K562 (cell line): Measurements from ENCODE around the gene ZBTB26. TPM values are rescaled to one million over a fixed set of nuclear protein-coding genes. Genes with fewer than 3 reads are reported as not detected.

ENCODE experiments used
- ATAC-seq: fragments of 200-7000 bp; cut with Tn5 transposase; 3 replicates; pipeline ENCODE4 v1.9.1; 2020; ENCODE audit warnings: moderate library complexity
- BruUV-seq: library from RNA; stranded (reverse); fragments of 400-500 nt; replicated peaks from 2 replicates; lab custom pipeline; 2021; lab: Mats Ljungman, UMichigan
- CTCF ChIA-PET: fragments of 300-600 bp; formaldehyde crosslinking; extraction: SDS; loops from one replicate; lab custom pipeline; 2021; ENCODE audit warnings: low intra/inter-chr PET ratio; lab: Yijun Ruan, JAX
- POLR2A ChIA-PET: fragments of 300-600, 350-650 bp; sonication (Branson Sonifier 250); formaldehyde crosslinking; extraction: SDS; loops from one replicate; lab custom pipeline; 2021; ENCODE audit warnings: antibody characterized with exemption, inconsistent platforms; lab: Yijun Ruan, JAX
- DNase-seq, 4 experiments: peaks; one replicate each; pipeline versions ENCODE4 v3.0.0 to v3.0.0-alpha.2; 2011 to 2018; ENCODE audit warnings: low spot score in 3 of 4, mixed read lengths in 3 of 4; ENCODE audit errors: extremely low read depth in 1 of 4
- FAIRE-seq: peaks from 2 replicates; lab custom pipeline; 2011; peaks lifted over from hg19 to GRCh38; lab: Jason Lieb, UNC
- H2AFZ ChIP-seq: 2 replicates; pipeline ENCODE4 v1.6.0; 2011; ENCODE audit warnings: low read depth, low read length, control low read depth, inconsistent platforms
- H3K27ac ChIP-seq: fragments of 200-600 bp; 3 replicates; pipeline ENCODE4 v1.8.0; 2011; ENCODE audit warnings: low read depth, mild to moderate bottlenecking, control low read depth, inconsistent platforms, low read length, moderate library complexity, mixed read lengths; ENCODE audit errors: extremely low read depth
- H3K27me3 ChIP-seq, 2 experiments: fragments of 300-600 bp in 1 of 2; 2 replicates in 1 of 2; 3 replicates in 1 of 2; pipeline versions ENCODE4 v1.6.0 to v1.8.0; 2011; ENCODE audit warnings: inconsistent platforms in 2 of 2, low read length in 2 of 2, mild to moderate bottlenecking in 1 of 2, mixed read lengths in 1 of 2, moderate library complexity in 1 of 2; ENCODE audit not compliant: control insufficient read depth in 2 of 2, insufficient read depth in 2 of 2
- H3K36me3 ChIP-seq: fragments of 300-600 bp; 3 replicates; pipeline ENCODE4 v1.8.0; 2011; ENCODE audit warnings: mild to moderate bottlenecking, low read length, inconsistent platforms; ENCODE audit not compliant: control insufficient read depth, insufficient read depth
- H3K4me1 ChIP-seq, 2 experiments: fragments of 200-600 bp in 1 of 2; replicated peaks in 1 of 2; 2 replicates in 1 of 2; 3 replicates in 1 of 2; pipeline versions ENCODE4 v1.5.1 to v1.8.0; 2011; ENCODE audit warnings: inconsistent platforms in 2 of 2, low read length in 2 of 2, mild to moderate bottlenecking in 1 of 2, mixed read lengths in 1 of 2, moderate library complexity in 1 of 2; ENCODE audit not compliant: control insufficient read depth in 2 of 2, insufficient read depth in 2 of 2
- H3K4me2 ChIP-seq: 2 replicates; pipeline ENCODE4 v1.6.1; 2011; ENCODE audit warnings: low read length, control low read depth, inconsistent platforms, mixed read lengths; ENCODE audit not compliant: insufficient read depth
- H3K4me3 ChIP-seq: fragments of 200-600 bp; sonication (generic), shearing (Covaris generic); 2 replicates; pipeline ENCODE4 v1.5.1; 2016; ENCODE audit warnings: control low read depth, inconsistent platforms
- H3K79me2 ChIP-seq: fragments of 200-600 bp; 3 replicates; pipeline ENCODE4 v1.8.0; 2011; ENCODE audit warnings: low read length, inconsistent platforms; ENCODE audit not compliant: control insufficient read depth, insufficient read depth
- H3K9ac ChIP-seq, 2 experiments: 2 replicates each; pipeline versions ENCODE4 v1.6.0 to v1.6.1; 2011; ENCODE audit warnings: low read depth in 2 of 2, low read length in 2 of 2, control low read depth in 1 of 2, inconsistent platforms in 1 of 2, mild to moderate bottlenecking in 1 of 2, mixed read lengths in 1 of 2; ENCODE audit not compliant: insufficient read depth in 1 of 2
- H3K9me1 ChIP-seq: one replicate; pipeline ENCODE4 v1.6.0; 2011; ENCODE audit warnings: inconsistent platforms, mild to moderate bottlenecking, low read length, moderate library complexity; ENCODE audit not compliant: control insufficient read depth, insufficient read depth
- H3K9me3 ChIP-seq: replicated peaks from 2 replicates; pipeline ENCODE4 v1.5.1; 2011; ENCODE audit warnings: low read depth, low read length, inconsistent platforms; ENCODE audit not compliant: control insufficient read depth, insufficient read depth
- H4K20me1 ChIP-seq: replicated peaks from 2 replicates; pipeline ENCODE4 v1.6.1; 2011; ENCODE audit warnings: low read length, inconsistent platforms, mixed read lengths; ENCODE audit not compliant: control insufficient read depth, insufficient read depth
- CBX2 ChIP-seq: fragments of 200-600 bp; sonication (generic); IDR thresholded peaks from one replicate; pipeline ENCODE4 v1.6.1; 2012; ENCODE audit warnings: mild to moderate bottlenecking, low read length, inconsistent platforms; ENCODE audit not compliant: insufficient read depth, poor library complexity, severe bottlenecking
- CREB1 ChIP-seq, 2 experiments: sonication (generic) in 1 of 2; formaldehyde crosslinking in 1 of 2; IDR thresholded peaks; 2 replicates each; pipeline versions ENCODE4 v1.6.1 to v1.8.0; 2012 to 2022; ENCODE audit warnings: inconsistent platforms in 1 of 2, mild to moderate bottlenecking in 1 of 2, missing genetic modification reagents in 1 of 2, moderate library complexity in 1 of 2
- ESRRA ChIP-seq: fragments of 450-650 bp; IDR thresholded peaks from 2 replicates; pipeline ENCODE4 v1.6.1; 2014; ENCODE audit warnings: low read depth, mild to moderate bottlenecking, moderate library complexity, borderline replicate concordance
- HDGF ChIP-seq: fragments of 450-650 bp; IDR thresholded peaks from 2 replicates; pipeline ENCODE4 v1.6.1; 2016
- ID3 ChIP-seq, 2 experiments: fragments of 250-450 bp in 1 of 2; fragments of 450-650 bp in 1 of 2; sonication (Bioruptor Pico) in 1 of 2; IDR thresholded peaks; 2 replicates each; pipeline versions ENCODE4 v1.6.1 to v1.8.0; 2016 to 2021; ENCODE audit warnings: mild to moderate bottlenecking in 2 of 2, moderate library complexity in 2 of 2, missing compliant biosample characterization in 1 of 2, missing genetic modification characterization in 1 of 2
- MCM5 ChIP-seq: fragments of 450-650 bp; IDR thresholded peaks from 2 replicates; pipeline ENCODE4 v1.6.1; 2016; ENCODE audit warnings: low read depth
- MEIS2 ChIP-seq: fragments of 450-650 bp; IDR thresholded peaks from 2 replicates; pipeline ENCODE4 v1.6.1; 2014; ENCODE audit warnings: mild to moderate bottlenecking; ENCODE audit not compliant: partially characterized antibody
- PRPF4 ChIP-seq: fragments of 200-400 bp; formaldehyde crosslinking; IDR thresholded peaks from one replicate; pipeline ENCODE4 v1.6.1; 2017; ENCODE audit warnings: low read length, low read depth, mild to moderate bottlenecking; ENCODE audit not compliant: insufficient read depth, poor library complexity, severe bottlenecking
- RBM34 ChIP-seq: fragments of 200-400 bp; formaldehyde crosslinking; IDR thresholded peaks from 2 replicates; pipeline ENCODE4 v1.6.1; 2018; ENCODE audit warnings: low read length, borderline replicate concordance; ENCODE audit not compliant: insufficient read depth
- in situ Hi-C: fragments of 300-500 bp; cut with MboI; formaldehyde crosslinking; loops from 4 replicates; pipeline ENCODE4 v1.15.0; 2018; ENCODE audit warnings: inconsistent platforms, mixed read lengths
- intact Hi-C: fragments of 100-400 bp; cut with micrococcal nuclease; formaldehyde crosslinking; loops from 2 replicates; pipeline ENCODE4 v1.14.2; 2022
- polyA plus RNA-seq, 8 experiments: library from polyadenylated mRNA; depleted of rRNA in 4 of 8; stranded (reverse) in 5 of 8; unstranded in 3 of 8; fragments of >200 nt; fragmentation: Nextera tagmentation in 2 of 8; fragmentation: Illumina TruSeq in 1 of 8; extraction: Ambion mirVana in 2 of 8; extraction: Trizol in 1 of 8; gene quantifications; 2 replicates each; pipeline versions ENCODE4 v1.2.1 to v1.2.3, GENCODE V29; 2011 to 2014; ENCODE audit warnings: inconsistent platforms in 1 of 8, missing spikeins in 1 of 8
- total RNA-seq, 7 experiments: library from RNA; depleted of rRNA in 6 of 7; stranded (reverse); fragments of >200 nt in 6 of 7; fragmentation: Illumina TruSeq in 2 of 7; extraction: Trizol in 2 of 7; gene quantifications; 2 replicates each; pipeline versions ENCODE4 v1.2.1 to v1.2.3, GENCODE V29; 2011 to 2021; ENCODE audit warnings: low replicate concordance in 1 of 7

Gene ZBTB26
- total and polyA plus RNA-seq, 9 of the 15 experiments (the other 6 are each of a cell fraction or from before 2014, with no cell fraction given): 2.4 to 20.7 (median 5.0) TPM

- Histone ChIP-seq H3K9ac (no peak overlapping the region), H3K4me3 (no peak overlapping the region), H2AFZ (no peak overlapping the region), H3K9me3 (no peaks in the 10 kb centered on the region), H3K4me1 (no peaks in the 10 kb centered on the region), H3K27me3 (no peaks in the 10 kb centered on the region), H3K27ac (no peak overlapping the region), H3K36me3 (no peaks in the 10 kb centered on the region), H4K20me1 (no peaks in the 10 kb centered on the region), H3K9me1 (no peaks in the 10 kb centered on the region), H3K4me2 (no peak overlapping the region), H3K79me2 (peaks cover 18% of the 10 kb centered on the region)
- TF ChIP-seq RBM34 (no peak), MEIS2 (no peak), PRPF4 (no peak), HDGF (no peak), CREB1 (IDR thresholded peaks at IDR 0.05) (no peak), CREB1 (CRISPR knock-in tag; IDR thresholded peaks at IDR 0.05) (no peak), CBX2 (no peak), MCM5 (no peak), ID3 (CRISPR knock-in tag; IDR thresholded peaks at IDR 0.05) (no peak), ID3 (tag; IDR thresholded peaks at IDR 0.05) (no peak), ESRRA (no peak)
- DNase-seq (no peak), ATAC-seq (no peak), FAIRE-seq (no peak)
- intact Hi-C loops (no loop called here), in situ Hi-C loops (no loop called here)
- no TSS peak for BruUV-seq
- ChIA-PET CTCF (interaction anchor here (0.6 kb wide), 1 partner anchor 56 kb away, joined by 4 read pairs; no protein-coding TSS in a partner anchor), POLR2A (interaction anchor here (1.0 kb wide), 1 partner anchor 8 kb away, joined by 3 read pairs; no protein-coding TSS in a partner anchor)
Observed at GRCh38 chr9:122954253-122954691, 23.0 kb upstream of the ZBTB26 start.
